HCT116 (cell line): ENCODE results near the gene SYNJ2. TPM values are rescaled to one million over a fixed set of nuclear protein-coding genes. Genes with fewer than 3 reads are reported as not detected.

Source experiments
- ATAC-seq: fragments of 200-7000 bp; cut with Tn5 transposase; 2 replicates; pipeline ENCODE4 v1.9.1; 2020; ENCODE audit warnings: mild to moderate bottlenecking, moderate library complexity
- BruUV-seq: library from RNA; stranded (reverse); fragments of 400-500 nt; replicated peaks from 2 replicates; lab custom pipeline; 2021; lab: Mats Ljungman, UMichigan
- CTCF ChIA-PET: fragments of 300-600 bp; sonication (Branson Sonifier 250); formaldehyde crosslinking; loops from one replicate; lab custom pipeline; 2021; ENCODE audit warnings: antibody characterized with exemption; lab: Charles Lee
- POLR2A ChIA-PET: fragments of 300-600, 350-600 bp; sonication (Branson Sonifier 250); formaldehyde crosslinking; loops from one replicate; lab custom pipeline; 2021; ENCODE audit warnings: antibody characterized with exemption; lab: Charles Lee
- RAD21 ChIA-PET, 2 experiments: fragments of 300-600 bp; sonication (Branson Sonifier 250); formaldehyde crosslinking; loops; one replicate each; lab custom pipeline; 2023; ENCODE audit warnings: low total read pairs in 2 of 2; ENCODE audit not compliant: uncharacterized antibody in 2 of 2, unreplicated experiment in 2 of 2, low non-redundant PET in 1 of 2; lab: Charles Lee
- DNase-seq: peaks from one replicate; pipeline ENCODE4 v3.0.0-alpha.2; 2010; ENCODE audit warnings: low read depth, low spot score
- H2AFZ ChIP-seq: fragments of 200-600 bp; shearing (Covaris generic), sonication (generic); 2 replicates; pipeline ENCODE4 v1.6.1; 2017; ENCODE audit warnings: low read depth, mixed run types, mixed read lengths, antibody characterized with exemption, low read length; ENCODE audit not compliant: poor library complexity, severe bottlenecking
- H3K27ac ChIP-seq: 2 replicates; pipeline ENCODE4 v1.5.1; 2012; ENCODE audit warnings: low read depth, low read length
- H3K27me3 ChIP-seq: fragments of 200-600 bp; sonication (generic); 2 replicates; pipeline ENCODE4 v1.6.1; 2016; ENCODE audit warnings: mixed run types, low read length, mixed read lengths; ENCODE audit not compliant: insufficient read depth
- H3K36me3 ChIP-seq, 2 experiments: fragments of 200-500 bp in 1 of 2; fragments of 200-600 bp in 1 of 2; sonication (Bioruptor generic) in 1 of 2; sonication (generic) in 1 of 2; 2 replicates each; pipeline versions ENCODE4 v1.5.1 to v1.6.1; 2014 to 2016; ENCODE audit warnings: low read length in 2 of 2, inconsistent platforms in 1 of 2, mixed read lengths in 1 of 2, mixed run types in 1 of 2; ENCODE audit not compliant: insufficient read depth in 2 of 2, control insufficient read depth in 1 of 2
- H3K4me1 ChIP-seq, 2 experiments: fragments of 200-600 bp in 1 of 2; sonication (generic) in 1 of 2; 2 replicates each; pipeline versions ENCODE4 v1.5.1 to v1.6.1; 2012 to 2017; ENCODE audit warnings: low read length in 2 of 2, inconsistent platforms in 1 of 2, mild to moderate bottlenecking in 1 of 2, mixed read lengths in 1 of 2, mixed run types in 1 of 2, moderate library complexity in 1 of 2; ENCODE audit not compliant: insufficient read depth in 2 of 2, control insufficient read depth in 1 of 2
- H3K4me2 ChIP-seq: fragments of 200-600 bp; sonication (generic); 2 replicates; pipeline ENCODE4 v1.6.1; 2017; ENCODE audit warnings: mixed run types, low read length, mixed read lengths
- H3K4me3 ChIP-seq, 2 experiments: fragments of 200-600 bp in 1 of 2; sonication (generic) in 1 of 2; replicated peaks in 1 of 2; 2 replicates each; pipeline ENCODE4 v1.5.1; 2011 to 2016; ENCODE audit warnings: low read length in 2 of 2, control low read depth in 1 of 2, low read depth in 1 of 2, mild to moderate bottlenecking in 1 of 2, mixed read lengths in 1 of 2, mixed run types in 1 of 2
- H3K79me2 ChIP-seq: fragments of 200-600 bp; sonication (generic); 2 replicates; pipeline ENCODE4 v1.6.1; 2017; ENCODE audit warnings: mild to moderate bottlenecking, mixed run types, low read length, moderate library complexity, mixed read lengths; ENCODE audit not compliant: insufficient read depth
- H3K9ac ChIP-seq: fragments of 200-600 bp; sonication (generic); 2 replicates; pipeline ENCODE4 v1.6.1; 2016; ENCODE audit warnings: low read length, mixed read lengths
- H3K9me2 ChIP-seq: fragments of 200-600 bp; sonication (generic), shearing (Covaris generic); 2 replicates; pipeline ENCODE4 v1.6.1; 2017; ENCODE audit warnings: mixed run types, mild to moderate bottlenecking, moderate library complexity; ENCODE audit not compliant: insufficient read depth
- H3K9me3 ChIP-seq, 2 experiments: fragments of 200-500 bp in 1 of 2; fragments of 200-600 bp in 1 of 2; sonication (Bioruptor generic) in 1 of 2; sonication (generic) in 1 of 2; 2 replicates each; pipeline ENCODE4 v1.6.1; 2014 to 2017; ENCODE audit warnings: low read length in 2 of 2, mixed read lengths in 2 of 2, inconsistent platforms in 1 of 2, low read depth in 1 of 2, mild to moderate bottlenecking in 1 of 2, mixed run types in 1 of 2, moderate library complexity in 1 of 2; ENCODE audit not compliant: control insufficient read depth in 1 of 2, insufficient read depth in 1 of 2
- H4K20me1 ChIP-seq: fragments of 200-600 bp; sonication (generic), shearing (Covaris generic); 2 replicates; pipeline ENCODE4 v1.6.1; 2017; ENCODE audit warnings: mixed run types, mild to moderate bottlenecking, moderate library complexity; ENCODE audit not compliant: insufficient read depth
- POLR2AphosphoS5 ChIP-seq: IDR thresholded peaks from 2 replicates; pipeline ENCODE4 v1.6.1; 2011; ENCODE audit warnings: mild to moderate bottlenecking, low read depth, low read length, moderate library complexity
- TCF7L2 ChIP-seq: IDR thresholded peaks from 2 replicates; pipeline ENCODE4 v1.7.0; 2011; ENCODE audit warnings: borderline replicate concordance, inconsistent platforms; ENCODE audit not compliant: insufficient read depth, insufficient read length; ENCODE audit errors: extremely low read depth
- intact Hi-C: fragments of 100-400 bp; cut with micrococcal nuclease; formaldehyde crosslinking; loops from 2 replicates; pipeline ENCODE4 v1.10.0; 2022
- total RNA-seq: library from RNA; stranded (reverse); gene quantifications from one replicate; pipeline ENCODE4 v1.2.1, GENCODE V29; 2021; ENCODE audit not compliant: unreplicated experiment
- TF ChIP-seq, protein P1 (sequence below): IDR thresholded peaks from 2 replicates; pipeline ENCODE4 v1.6.1; 2012
- TF ChIP-seq, protein P2 (sequence below): IDR thresholded peaks from 2 replicates; pipeline ENCODE4 v1.6.1; 2012
- TF ChIP-seq, protein P3 (sequence below): IDR thresholded peaks from 2 replicates; pipeline ENCODE4 v1.6.1; 2012; ENCODE audit warnings: low read depth

The SYNJ2 gene
- total RNA-seq, 1 experiment from 2014 or later, result 23.9 TPM

DNA sequence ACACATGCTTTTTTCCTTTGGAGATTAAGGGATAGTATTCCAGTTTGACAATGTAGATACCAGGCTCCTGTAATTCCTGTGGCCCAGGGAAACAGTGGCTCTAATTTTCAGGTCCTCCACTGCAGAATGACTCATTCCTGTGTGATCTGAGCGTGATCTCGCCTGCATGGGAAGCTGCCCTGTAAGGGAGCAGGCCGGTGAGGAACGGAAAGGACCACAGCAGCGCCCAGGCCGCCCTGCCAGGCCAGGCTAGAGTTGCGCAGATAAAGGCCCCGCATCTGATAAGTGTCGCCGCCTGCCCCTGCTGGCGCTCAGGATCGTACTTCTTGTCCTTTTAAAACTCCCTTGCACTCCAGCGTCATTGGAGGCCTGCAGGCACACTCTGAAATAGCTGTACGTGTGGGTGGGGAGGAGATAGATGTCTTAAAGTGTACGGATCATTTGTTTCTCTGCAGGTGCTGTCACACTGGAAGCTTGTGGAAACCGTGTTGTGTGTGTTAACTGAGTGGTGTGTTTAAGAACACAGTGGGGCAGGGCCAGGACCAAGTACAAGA, 60.7 kb downstream of the SYNJ2 start:
- H3K79me2 ChIP-seq, result no peaks in the 10 kb centered on the region; the same call in 1 of the 2 replicates
- intact Hi-C loops, result no loop called here
- no peaks in the 10 kb centered on the region for H3K9me2 ChIP-seq
- H3K9ac ChIP-seq, result peak overlapping the region; percentile 41
- H3K4me1 ChIP-seq, result peaks cover 80 to 94% of the 10 kb centered on the region in 2 experiments
- DNase-seq, result peak; percentile 69
- RAD21 ChIA-PET, result no interaction called here
- no peaks in the 10 kb centered on the region for H3K27me3 ChIP-seq
- no peaks in the 10 kb centered on the region for H4K20me1 ChIP-seq
- TF ChIP-seq POLR2AphosphoS5 (peak; percentile 35; the same call in 1 of the 2 replicates), TCF7L2 (peak; percentile 16)
- TF ChIP-seq, protein P1, sequence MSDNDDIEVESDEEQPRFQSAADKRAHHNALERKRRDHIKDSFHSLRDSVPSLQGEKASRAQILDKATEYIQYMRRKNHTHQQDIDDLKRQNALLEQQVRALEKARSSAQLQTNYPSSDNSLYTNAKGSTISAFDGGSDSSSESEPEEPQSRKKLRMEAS, result no peak
- TF ChIP-seq, protein P2, sequence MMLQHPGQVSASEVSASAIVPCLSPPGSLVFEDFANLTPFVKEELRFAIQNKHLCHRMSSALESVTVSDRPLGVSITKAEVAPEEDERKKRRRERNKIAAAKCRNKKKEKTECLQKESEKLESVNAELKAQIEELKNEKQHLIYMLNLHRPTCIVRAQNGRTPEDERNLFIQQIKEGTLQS, result no peak
- TF ChIP-seq, protein P3, sequence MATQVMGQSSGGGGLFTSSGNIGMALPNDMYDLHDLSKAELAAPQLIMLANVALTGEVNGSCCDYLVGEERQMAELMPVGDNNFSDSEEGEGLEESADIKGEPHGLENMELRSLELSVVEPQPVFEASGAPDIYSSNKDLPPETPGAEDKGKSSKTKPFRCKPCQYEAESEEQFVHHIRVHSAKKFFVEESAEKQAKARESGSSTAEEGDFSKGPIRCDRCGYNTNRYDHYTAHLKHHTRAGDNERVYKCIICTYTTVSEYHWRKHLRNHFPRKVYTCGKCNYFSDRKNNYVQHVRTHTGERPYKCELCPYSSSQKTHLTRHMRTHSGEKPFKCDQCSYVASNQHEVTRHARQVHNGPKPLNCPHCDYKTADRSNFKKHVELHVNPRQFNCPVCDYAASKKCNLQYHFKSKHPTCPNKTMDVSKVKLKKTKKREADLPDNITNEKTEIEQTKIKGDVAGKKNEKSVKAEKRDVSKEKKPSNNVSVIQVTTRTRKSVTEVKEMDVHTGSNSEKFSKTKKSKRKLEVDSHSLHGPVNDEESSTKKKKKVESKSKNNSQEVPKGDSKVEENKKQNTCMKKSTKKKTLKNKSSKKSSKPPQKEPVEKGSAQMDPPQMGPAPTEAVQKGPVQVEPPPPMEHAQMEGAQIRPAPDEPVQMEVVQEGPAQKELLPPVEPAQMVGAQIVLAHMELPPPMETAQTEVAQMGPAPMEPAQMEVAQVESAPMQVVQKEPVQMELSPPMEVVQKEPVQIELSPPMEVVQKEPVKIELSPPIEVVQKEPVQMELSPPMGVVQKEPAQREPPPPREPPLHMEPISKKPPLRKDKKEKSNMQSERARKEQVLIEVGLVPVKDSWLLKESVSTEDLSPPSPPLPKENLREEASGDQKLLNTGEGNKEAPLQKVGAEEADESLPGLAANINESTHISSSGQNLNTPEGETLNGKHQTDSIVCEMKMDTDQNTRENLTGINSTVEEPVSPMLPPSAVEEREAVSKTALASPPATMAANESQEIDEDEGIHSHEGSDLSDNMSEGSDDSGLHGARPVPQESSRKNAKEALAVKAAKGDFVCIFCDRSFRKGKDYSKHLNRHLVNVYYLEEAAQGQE, result no peak
- H3K27ac ChIP-seq, result peak overlapping the region; percentile 87
- H3K4me3 ChIP-seq, result peak overlapping the region in 1 of 2 experiments; percentile 24; a peak in 1 of 4 replicates
- H2AFZ ChIP-seq, result no peak overlapping the region
- peak; percentile 59 for ATAC-seq
- H3K4me2 ChIP-seq, result peak overlapping the region; percentile 80
- CTCF ChIA-PET, result interaction anchor here (1.3 to 1.6 kb wide), 2 partner anchors 16 to 30 kb away, joined by 4 to 5 read pairs; no protein-coding TSS in a partner anchor
- H3K9me3 ChIP-seq, result no peaks in the 10 kb centered on the region
- H3K36me3 ChIP-seq, result no peaks in the 10 kb centered on the region
- POLR2A ChIA-PET, result interaction anchor here (0.7 to 1.3 kb wide), 4 partner anchors 13 to 27 kb away, joined by 3 to 4 read pairs (median 3); no protein-coding TSS in a partner anchor
- no TSS peak for BruUV-seq
